Measurements from ENCODE around the gene ENTHD1.
A peak's percentile ranks its signal among the peaks of the same experiment; 100 is the strongest.
"Not testable (repeated sequence)": the region's sequence is repeated elsewhere in the genome, so short reads cannot be mapped to it uniquely, and the experiment has no call there.

ENTHD1 gene

DNA sequence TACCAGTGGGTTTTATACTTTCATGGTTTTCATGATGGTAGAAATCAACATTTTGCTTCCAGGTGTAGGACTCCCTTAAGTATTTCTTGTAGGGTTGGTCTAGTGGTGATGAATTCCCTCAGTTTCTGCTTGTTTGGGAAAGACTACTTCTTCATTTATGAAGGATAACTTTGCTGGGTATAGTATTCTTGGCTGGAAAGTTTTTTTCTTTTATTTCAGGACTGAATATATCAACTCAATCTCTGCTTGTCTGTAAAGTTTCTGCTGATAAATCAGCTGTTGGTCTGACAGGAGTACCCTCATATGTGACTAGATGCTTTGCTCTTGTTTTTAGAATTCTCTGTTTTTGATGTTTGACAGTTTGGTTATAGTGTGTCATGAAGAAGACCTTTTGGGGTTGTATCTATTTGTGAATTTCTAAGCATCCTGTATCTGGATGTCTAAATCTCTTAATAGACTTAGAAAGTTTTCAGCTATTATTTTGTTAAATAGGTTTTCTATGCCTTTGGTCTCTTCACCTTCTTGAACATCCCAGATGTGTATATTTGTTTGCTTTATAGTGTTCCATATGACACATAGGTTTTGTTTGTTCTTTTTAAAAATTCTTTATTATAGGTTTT is 95.9 kb downstream of the ENTHD1 start:
- DNase-seq (ENCODE audit: low read depth in 3 of 3), result no peak

DNA sequence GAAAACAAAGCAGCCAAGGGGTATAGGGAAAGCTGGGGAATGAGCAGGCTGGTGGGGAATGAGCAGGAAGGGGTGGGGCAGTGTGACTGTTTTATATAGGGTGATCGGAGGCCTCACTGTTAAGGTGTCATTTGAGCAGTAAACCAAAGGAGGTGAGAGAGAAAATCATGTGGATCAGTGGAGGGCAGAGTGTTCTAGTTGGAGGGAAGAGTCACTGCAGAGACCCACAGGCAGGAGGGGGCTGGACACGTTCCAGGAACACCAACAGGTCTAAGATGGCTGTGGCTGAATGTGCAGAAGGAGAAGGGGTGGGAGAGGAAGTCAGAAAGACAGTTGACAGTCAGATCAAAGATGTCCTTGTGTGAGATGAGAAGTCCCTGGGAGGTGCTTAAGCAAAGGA is 103.8 kb downstream of the ENTHD1 start:
- no peak for DNase-seq (ENCODE audit: low read depth in 3 of 3)

DNA sequence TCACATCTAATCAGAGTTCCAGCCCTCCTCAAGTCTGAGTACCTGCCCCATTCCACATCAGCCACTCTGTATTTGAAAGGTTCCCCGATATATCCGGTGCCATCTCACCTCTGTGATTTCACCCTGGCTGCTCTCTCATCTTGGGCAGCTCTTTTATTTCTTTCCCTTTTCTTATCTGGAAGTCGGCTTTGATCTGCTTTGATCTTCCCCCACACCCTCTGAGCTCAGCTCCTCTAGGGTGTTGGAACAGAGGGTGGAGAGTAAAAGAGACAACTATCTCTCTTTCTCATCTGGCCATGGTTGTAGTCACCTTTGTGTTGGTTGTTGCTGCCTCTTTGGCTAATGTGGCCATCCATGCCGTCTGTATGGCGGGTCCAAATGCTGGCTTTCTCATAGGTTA is 108.3 kb downstream of the ENTHD1 start:
- DNase-seq (ENCODE audit: low read depth in 3 of 3), result no peak

DNA sequence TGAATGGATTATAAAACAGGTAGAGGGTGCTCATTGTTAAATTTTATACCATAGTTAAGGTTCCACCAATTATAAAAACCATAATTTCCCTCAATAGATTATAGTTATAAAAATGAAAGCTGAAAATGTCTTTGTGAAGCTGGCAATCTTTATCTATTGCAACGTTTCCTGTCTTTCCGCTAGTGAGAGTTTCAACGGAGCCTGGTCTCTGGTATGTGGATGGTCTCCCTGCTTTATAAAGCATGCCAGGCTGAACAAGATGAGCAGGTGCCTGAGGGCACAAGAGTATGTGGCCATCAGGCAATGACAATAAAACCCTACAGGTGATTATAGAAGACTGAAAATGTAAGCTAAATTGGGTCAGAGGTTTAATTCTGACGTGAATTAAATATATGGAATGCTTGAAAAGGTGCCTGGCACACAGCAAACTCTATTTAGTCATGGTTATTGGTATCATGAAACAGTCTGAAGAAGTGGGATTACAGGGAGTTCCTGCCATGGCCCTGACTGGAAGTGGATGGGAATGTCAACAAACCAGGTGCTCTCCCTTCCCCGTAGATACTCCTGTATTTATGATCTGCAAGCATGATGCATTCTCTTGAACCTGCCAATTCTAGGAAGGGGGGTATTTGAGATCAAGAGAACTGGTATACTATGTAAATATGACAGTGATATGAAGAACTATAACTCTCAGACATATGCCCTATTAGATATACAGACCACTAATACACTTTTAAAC is 115.7 kb downstream of the ENTHD1 start:
- no peak for DNase-seq (ENCODE audit: low read depth in 3 of 3)

DNA sequence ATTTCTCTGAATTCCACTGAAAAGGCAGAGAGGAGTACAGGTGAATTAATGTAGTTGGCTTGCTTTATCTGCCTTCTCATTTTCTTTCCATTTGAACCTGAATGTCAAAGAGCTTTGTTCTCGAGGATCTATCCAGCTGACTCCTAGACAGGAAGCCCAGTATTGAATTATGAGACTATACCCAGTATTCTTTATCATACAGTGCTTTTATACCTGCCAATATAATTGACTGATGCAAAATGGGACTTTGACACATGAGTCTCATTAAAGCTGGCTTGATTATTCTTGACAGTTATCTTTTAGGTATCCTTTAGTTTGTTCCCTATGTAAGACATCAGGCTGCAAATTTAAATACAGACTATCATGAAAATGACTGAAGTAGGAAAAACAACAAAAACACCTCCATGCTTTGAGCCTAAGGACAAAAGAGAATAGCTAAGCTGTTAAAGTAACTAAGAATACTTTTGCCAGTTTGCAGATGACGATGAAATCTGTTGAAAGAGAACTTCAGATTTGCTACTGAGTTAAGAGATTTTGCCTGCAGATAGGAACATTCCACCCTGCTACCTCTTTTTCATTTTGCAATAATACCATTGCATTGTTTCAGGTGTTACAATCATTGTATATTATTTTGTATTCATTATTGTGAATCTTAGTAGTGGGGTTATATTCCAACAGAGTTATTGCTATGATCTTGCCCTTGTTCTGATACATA is 117.1 kb downstream of the ENTHD1 start:
- no peak for DNase-seq (ENCODE audit: low read depth in 3 of 3)

DNA sequence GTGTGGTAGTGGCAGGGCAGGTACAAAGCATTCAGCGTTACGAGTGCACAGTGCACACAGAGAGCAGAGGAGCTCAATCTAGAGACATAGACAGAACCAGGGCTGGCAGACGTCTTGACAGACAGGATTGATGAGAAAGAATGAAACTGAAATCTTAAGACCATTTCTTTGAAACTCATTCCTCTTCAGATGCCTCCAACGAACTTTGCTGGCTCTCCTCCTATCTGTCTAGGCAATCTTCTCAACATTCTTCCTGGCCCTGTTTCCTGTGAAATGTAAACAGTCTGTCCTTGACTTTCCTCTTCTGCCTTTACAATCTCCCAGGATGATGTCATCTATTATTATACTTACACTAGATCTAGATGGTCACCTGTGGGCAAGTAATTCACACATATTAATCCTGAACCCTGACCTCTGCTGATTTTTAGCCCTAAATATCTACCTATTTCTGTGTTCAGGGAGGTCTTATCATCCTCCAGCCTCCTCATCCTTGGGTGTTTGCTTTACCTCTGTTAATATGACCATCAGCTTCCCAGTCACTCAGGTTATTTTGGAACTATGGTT is 119.5 kb downstream of the ENTHD1 start:
- peak in 2 of 3 experiments; percentile 2 to 16 for DNase-seq (ENCODE audit: low read depth in 3 of 3)

DNA sequence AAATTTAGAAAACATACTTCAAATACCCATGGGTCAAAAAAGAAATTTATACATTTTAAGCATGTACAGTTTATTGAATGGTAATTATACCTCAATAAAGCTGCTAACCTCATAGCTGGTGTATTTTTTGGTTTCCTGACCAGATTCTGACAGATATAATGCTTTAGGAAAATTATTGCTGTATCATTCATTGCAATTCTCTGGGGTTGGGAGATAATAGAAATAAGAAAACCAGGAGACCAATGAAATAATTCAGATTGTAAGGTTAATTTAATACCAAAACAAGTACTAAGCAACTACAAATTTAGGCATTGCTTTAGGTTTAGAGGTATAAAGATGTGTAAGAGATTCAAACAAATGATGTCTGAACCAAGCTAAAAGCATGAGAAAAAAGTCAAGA is 120.1 kb downstream of the ENTHD1 start:
- DNase-seq (ENCODE audit: low read depth in 3 of 3), result no peak

DNA sequence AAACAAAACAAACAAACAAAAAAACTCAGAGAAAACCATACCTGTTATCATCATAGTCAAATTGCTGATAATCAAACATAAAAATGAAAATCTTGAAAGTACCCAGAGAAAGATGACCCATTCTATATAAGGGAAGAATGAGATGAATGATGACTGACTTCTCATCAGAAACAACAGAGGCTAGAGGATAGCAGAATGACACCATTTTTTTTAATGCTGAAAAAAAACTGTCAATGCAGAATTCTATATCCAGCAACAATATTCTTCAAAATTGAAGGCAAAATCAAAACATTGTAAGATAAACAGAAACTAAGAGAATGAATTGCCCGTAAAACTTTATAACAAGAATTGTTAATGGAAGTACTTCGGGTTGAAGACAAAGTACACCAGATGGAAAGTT is 122.1 kb downstream of the ENTHD1 start:
- no peak for DNase-seq (ENCODE audit: low read depth in 3 of 3)

DNA sequence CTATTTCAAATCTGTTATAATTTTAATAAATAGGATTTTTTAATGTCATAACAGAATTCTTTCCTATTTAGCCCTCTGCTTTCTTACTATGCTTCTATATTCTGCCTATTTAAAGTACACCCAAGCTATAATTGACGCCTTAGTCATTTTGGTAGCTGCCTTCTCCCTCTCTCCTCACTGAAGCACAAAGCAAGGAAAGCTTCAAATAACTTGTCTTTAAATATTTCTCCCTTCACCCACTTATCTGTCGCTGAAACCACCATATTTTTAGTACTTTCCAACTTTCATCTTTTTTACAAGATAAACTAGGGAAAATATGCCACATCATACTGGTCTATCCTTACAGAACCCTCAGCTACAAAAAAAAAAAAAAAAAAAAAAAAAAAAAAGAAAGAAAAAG is 127.9 kb downstream of the ENTHD1 start:
- no peak for DNase-seq (ENCODE audit: low read depth in 3 of 3)

DNA sequence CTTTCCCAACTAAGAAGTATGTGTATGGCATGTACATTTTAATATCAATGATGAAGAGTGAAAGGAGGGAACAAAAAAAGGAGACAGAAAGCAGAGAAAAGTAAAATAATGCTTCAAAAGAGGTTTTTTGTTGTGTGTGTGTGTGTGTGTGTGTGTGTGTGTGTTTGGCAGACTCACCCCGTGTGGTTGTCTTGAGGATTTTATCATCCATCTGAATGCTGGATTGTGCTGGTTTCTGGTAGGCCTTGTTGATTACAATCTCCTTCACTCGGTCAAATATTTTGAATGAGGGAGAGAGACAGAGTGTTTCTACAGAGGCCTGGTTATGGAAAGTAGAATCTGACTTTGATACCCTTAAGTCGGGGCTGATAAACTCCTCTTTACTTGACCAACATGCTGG is 128.5 kb downstream of the ENTHD1 start:
- no peak for DNase-seq (ENCODE audit: low read depth in 3 of 3)

DNA sequence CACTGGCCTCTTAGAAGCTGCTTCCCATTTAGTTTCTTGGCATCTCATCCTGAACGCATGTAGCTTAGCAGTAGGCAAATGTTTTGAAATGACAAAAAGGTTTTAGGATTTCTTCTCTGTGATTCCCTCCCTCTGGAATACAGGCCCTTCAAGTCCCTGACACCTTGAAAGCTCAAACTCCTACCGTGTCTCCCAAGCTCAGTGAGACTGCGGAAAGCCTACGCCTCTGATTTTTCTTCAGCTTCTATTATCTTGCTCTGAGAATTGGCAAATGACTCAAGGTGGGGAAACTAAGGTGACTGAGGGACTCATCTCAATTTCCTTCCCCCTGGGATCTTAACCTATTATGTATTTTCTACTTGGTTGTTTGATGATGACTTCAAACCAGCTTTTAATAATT is 130.3 kb downstream of the ENTHD1 start:
- DNase-seq (ENCODE audit: low read depth in 3 of 3), result no peak

DNA sequence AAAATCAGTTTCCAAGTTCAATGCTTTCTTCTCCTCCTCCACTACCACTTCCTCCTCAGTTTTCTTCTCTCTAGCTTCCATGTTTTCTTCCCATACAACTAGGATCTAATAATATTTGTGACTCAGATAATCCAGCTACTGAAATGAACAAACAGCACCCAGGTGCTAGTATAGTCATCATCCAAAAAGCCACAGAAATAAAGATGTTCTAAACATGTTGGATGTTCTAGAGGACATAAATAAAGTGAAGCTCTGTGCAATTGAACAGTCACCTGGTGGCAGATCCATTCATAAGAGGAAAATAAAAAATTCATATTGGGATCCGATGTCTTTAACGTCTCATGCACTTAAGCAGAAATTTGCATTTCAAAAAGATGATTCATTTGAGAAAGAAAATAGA is 142.8 kb downstream of the ENTHD1 start:
- DNase-seq (ENCODE audit: low read depth in 3 of 3), result no peak

DNA sequence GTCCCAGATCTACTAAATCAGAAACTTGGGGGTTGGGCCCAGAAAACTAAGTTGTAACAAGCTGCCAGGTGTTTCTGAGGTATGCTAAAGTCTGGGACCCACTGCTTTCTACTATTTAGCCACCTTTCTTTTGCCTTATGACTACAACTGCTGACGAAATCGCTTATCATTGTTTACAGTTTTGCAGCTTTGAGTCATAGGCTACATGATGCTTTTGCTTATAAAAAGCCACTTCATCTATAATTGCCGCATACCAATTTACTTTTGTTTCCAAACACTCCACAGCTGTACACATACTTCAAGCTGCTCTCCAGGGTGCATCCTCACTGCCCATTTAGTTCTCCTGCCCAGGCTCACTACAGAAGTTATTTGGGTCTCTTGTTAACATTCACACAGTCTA is 144.7 kb downstream of the ENTHD1 start:
- no peak for DNase-seq (ENCODE audit: low read depth in 3 of 3)

DNA sequence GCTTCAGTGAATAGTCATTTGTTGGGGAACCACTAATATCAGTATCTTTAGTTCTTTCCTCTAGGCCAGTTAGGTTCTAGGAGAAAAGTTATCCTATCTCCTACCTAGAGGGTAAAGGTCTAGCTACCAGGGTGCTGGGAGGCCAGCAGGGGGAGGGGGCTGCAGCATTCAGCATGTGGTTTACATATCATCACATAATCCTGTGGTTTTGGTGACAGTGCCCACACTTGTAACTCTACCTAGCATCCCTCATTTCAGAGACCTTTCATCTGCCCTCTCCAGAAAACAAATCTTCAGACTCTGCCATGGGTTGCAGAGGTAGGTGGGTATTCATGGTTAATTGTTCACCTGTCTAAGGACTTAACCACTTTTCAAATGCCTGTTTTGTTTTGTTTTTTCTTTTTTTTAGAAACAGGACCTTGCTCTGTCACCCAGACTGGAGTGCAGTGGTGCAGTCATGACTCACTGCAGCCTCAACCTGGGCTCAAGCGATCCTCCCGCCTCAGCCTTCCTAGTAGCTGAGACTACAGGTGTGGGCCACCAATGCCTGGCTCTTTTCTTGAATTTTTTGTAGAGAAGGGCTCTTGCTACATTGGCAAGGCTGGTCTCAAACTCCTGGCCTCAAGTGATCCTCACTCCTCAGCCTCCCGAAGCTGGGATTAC is 146.8 kb downstream of the ENTHD1 start:
- DNase-seq (ENCODE audit: low read depth in 3 of 3), result peak in 1 of 3 experiments; percentile 7

DNA sequence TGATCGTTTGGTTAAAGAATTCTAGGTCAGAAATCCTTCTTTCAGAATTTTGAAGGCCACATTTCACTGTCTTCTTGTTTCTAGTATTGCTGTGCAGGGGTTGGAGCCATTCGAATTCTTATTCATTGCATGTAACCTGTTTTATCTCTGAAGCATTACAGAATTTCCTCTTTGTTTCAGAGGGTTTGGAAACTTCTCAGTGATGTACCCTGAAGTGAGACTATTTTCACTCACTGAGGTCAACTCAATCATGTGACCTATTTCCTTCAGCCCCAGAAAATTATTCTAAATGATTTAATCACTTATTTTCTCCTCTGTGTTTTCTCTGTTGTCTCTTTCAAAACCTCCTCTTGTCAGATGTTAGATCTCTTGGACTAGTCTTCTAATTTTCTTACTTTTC is 147.8 kb downstream of the ENTHD1 start:
- DNase-seq (ENCODE audit: low read depth in 3 of 3), result no peak

DNA sequence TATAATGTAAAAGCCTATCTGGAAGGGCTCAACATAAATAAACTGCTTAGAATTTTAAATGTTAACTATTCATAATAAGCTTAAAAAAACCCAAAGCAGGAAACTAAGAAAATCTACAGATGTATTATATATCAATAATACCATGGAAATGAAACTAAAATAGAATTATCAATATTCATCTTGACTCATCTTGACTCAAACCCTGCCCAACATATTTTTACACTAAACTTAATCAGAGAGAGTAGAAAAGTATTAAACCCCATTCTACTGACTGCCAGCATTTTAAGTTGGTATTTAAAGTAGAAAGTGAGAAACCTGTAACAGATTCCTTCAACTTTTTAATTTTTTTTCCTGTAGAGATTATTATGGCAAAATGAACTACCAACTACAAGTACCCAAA is 149.2 kb downstream of the ENTHD1 start:
- DNase-seq (ENCODE audit: low read depth in 3 of 3), result no peak

DNA sequence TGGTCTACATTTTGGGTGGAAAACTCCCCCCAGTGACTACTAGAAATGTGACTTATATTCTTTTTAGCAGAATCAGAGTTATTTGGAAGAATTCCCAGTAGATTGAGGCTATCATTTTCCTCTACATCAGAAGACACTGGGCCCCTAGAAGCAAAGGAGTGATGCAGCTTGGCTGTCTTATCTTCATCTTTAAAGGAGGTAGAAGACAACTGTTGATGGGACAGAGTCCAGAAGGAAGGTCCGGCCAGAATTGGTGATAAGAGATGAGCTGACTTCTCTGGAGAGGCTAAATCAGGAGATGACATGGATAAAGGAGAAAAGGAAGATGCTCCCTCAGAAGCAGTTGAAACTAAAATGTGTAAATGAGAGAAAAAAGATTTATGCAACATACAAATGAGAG is 149.6 kb downstream of the ENTHD1 start:
- DNase-seq (ENCODE audit: low read depth in 3 of 3), result no peak

DNA sequence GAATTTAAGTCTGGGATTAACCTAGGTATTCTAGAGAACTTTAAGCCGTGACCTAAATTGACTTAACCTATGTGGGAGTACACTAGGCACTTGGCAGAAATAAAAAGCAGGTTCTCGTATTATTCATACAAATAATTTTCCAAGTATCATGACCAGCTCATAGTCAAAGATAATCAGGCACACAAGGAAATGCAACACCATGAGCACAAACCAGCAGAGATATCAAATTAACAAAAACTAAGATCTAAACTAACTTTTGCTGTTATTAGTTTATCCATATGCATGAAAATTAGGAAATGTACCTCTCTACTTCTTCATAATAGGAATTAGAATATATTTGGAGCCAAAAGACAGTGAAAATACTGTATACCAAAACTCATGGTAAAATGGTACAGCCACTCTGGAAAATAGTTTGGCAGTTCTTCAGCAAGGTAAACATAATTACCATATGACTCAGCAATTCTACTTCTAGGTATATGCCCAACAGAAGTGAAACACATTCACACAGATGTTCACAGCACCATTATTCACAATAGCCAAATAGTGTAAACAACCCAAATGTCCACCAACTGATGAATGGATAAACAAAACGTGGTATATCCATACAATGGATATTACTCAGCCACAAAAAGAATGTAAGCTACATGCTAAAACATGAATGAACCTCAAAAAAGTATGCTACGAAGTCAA is 154.1 kb downstream of the ENTHD1 start:
- DNase-seq (ENCODE audit: low read depth in 3 of 3), result no peak

DNA sequence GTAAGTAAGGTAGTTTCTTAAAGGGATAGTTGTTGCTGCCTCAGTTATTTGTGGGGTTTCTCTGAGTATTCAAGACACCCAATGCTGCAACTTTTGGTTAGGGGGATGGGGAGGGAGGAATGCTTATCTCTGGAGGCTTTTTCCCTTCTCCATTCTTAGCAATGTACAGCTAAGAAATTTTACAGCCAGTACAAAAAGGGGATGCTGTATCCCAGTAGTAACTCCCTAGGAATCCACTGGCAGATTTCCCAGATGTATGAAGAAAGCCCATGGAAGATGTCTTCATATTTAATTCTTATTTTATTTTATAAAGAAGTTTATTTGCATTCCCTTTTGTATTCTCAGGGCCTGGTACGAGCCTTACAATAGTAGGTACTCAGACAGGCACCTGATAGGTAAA is 154.8 kb downstream of the ENTHD1 start:
- DNase-seq (ENCODE audit: low read depth in 3 of 3), result no peak

DNA sequence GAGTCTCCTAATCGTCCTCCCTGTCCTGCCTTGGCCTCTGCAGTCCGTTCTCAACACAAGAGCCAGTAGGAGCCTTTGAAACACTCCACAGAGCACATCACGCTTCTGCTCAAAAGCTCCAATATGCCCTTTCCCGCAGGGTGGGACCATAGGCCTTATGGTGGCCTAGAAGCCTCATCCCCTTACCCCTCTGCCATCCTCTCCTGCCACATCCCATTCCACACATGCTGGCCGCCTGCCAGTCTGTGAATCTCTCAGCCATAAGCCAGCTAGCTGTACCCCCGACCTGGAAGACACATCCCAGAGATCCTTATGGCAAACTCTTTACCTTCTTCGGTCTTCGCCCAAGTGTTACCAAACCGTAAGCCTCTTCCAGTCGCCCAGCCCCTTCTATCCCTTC is 157.8 kb downstream of the ENTHD1 start:
- DNase-seq (ENCODE audit: low read depth in 3 of 3), result no peak

DNA sequence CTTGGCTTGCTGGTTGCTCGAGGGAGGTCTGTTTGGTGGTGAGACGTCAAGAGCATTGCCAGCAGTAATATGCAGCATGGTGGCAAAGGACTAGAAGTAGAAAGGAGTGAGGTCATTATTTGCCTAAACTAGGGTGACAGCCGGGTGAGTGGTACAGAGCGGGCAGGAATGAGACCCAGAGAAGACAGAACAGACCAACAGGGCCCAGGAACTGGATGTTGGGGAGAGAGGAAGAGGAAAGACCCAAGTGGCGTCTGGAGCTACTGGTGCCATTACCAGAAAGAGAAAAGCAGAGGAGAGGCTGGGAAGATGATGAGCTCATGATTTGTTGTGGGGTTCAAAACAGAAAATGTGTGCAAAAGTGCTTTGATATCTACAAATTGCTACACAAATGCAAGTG is 158.7 kb downstream of the ENTHD1 start:
- no peak for DNase-seq (ENCODE audit: low read depth in 3 of 3)

DNA sequence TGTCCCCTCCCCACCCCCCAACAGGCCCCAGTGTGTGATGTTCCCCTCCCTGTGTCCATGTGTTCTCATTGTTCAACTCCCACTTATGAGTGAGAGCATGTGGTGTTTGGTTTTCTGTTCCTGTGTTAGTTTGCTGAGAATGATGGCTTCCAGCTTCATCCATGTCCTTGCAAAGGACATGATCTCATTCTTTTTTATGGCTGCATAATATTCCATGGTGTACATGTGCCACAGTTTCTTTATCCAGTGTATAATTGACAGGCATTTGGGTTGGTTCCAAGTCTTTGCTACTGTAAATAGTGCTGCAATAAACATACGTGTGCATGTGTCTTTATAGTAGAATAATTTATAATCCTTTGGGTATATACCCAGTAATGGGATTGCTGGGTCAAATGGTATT is 159.5 kb downstream of the ENTHD1 start:
- not testable (repeated sequence) for DNase-seq (ENCODE audit: low read depth in 3 of 3)

Measured in stimulated activated CD4-positive, alpha-beta T cell treated with anti-CD3 and anti-CD28 coated beads, TNF-alpha, amount 100 ng/mL, for 24 hours (primary cell).